ENCODE measurements around the gene INTS6. TPM values are rescaled to one million over a fixed set of nuclear protein-coding genes. Genes with fewer than 3 reads are reported as not detected.

The INTS6 gene
- total RNA-seq, 2 donors from 2014 or later: 66.1 to 92.3 TPM

DNA sequence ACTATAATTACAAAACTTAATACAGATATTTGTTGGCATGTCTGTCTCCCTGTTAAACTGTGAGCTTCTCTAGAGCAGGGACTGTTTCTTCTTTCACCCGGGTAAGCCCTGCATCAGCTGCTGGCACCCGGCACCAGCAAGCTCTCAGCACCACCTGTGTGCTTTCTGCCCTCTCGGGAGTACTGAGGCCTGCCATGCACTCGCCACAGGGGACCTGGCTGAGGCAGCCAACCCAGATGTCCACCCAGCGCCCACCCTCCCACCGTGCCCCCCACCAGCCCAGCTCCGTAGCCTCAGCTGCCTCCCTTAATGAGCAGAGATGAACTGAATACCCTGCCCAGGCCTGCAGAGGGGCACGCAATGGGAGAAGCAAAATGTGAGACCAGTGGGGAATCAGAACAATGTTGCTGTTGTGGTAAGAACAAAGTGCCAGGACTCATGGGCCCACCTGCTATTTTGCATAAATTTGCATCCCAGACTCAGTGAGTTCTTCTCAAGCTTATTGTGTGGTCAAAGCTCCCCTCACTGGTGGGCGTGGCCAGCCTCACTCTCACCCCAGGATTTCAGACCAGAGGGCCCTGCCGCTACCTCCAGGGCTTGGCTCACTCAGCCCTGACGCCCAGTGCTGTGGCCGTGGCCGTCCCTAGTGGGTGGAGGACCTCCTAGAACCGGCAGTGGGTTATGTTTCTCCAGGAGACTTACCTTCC lies 128.0 kb downstream of the INTS6 start:
- Mint-ChIP-seq H3K27ac (no peak overlapping the region), H3K36me3 (no peaks in the 10 kb centered on the region), H3K4me1 (ENCODE audit: low read depth in 2 of 2) (no peaks in the 10 kb centered on the region), H3K27me3 (no peaks in the 10 kb centered on the region), H3K4me3 (no peak overlapping the region), H3K9me3 (no peaks in the 10 kb centered on the region)
- no peak for ATAC-seq
- no peak for DNase-seq (ENCODE audit: low spot score)

- DNase-seq (ENCODE audit: low spot score) (no peak), ATAC-seq (no peak)
- no peak overlapping the region for H3K27ac Mint-ChIP-seq
- H3K4me1 Mint-ChIP-seq (ENCODE audit: low read depth in 2 of 2): no peaks in the 10 kb centered on the region
- no peaks in the 10 kb centered on the region for H3K27me3 Mint-ChIP-seq
- H3K9me3 Mint-ChIP-seq: no peaks in the 10 kb centered on the region
- H3K4me3 Mint-ChIP-seq: no peak overlapping the region
- H3K36me3 Mint-ChIP-seq: no peaks in the 10 kb centered on the region
Observed at GRCh38 chr13:51323824-51324511, 128.9 kb downstream of the INTS6 start.

DNA sequence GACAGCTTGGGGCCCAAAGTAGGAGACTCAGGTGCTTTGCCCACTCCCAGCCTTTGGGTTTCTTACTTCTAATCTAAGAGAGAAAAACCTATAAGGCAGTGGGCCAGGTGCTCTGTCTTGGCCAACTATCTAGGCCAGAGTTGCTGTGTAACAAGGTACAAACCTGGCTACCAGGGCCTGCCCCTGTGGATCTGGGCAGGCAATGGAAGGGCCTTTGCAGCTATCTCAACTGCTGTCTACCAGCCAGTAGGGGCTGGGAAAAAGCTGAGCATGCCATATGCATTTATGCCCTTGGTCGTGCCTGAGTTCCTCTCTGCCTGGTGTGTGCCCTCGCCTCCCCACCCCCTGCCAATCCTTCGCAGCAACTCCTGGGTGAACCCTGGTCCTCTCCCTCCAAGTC lies 130.0 kb downstream of the INTS6 start:
- no peak overlapping the region for H3K4me3 Mint-ChIP-seq
- H3K27me3 Mint-ChIP-seq: no peaks in the 10 kb centered on the region
- ATAC-seq (no peak), DNase-seq (ENCODE audit: low spot score) (no peak)
- H3K27ac Mint-ChIP-seq: no peak overlapping the region
- H3K36me3 Mint-ChIP-seq: no peaks in the 10 kb centered on the region
- no peaks in the 10 kb centered on the region for H3K4me1 Mint-ChIP-seq (ENCODE audit: low read depth in 2 of 2)
- no peaks in the 10 kb centered on the region for H3K9me3 Mint-ChIP-seq

- H3K4me1 Mint-ChIP-seq (ENCODE audit: low read depth in 2 of 2): no peaks in the 10 kb centered on the region
- no peaks in the 10 kb centered on the region for H3K36me3 Mint-ChIP-seq
- H3K9me3 Mint-ChIP-seq: no peaks in the 10 kb centered on the region
- DNase-seq (ENCODE audit: low spot score) (no peak), ATAC-seq (no peak)
- no peak overlapping the region for H3K27ac Mint-ChIP-seq
- H3K27me3 Mint-ChIP-seq: no peaks in the 10 kb centered on the region
- H3K4me3 Mint-ChIP-seq: no peak overlapping the region
Observed at GRCh38 chr13:51321836-51322235, 131.0 kb downstream of the INTS6 start.

DNA sequence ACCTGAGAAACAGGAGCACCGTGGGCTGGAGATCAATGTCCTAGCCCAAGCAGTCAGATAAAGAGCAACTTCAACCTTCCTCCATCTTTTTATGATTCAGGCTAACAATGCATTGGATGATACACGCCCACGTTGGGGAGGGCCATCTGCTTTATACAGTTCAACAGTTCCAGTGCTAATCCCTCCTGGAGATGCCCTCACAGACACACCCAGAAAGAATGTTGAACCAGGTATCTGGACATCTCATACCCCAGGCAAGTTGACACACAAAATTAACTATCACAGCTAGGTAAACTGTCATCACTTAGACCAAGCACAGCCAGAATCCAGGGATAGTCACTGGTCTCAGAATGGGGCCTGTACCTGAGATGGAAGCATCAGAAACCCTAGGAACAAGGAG lies 134.0 kb downstream of the INTS6 start:
- DNase-seq (ENCODE audit: low spot score): no peak
- Mint-ChIP-seq H3K36me3 (no peaks in the 10 kb centered on the region), H3K27me3 (peaks cover 0 to 5% of the 10 kb centered on the region in 2 donors), H3K4me1 (ENCODE audit: low read depth in 2 of 2) (peaks cover 0 to 3% of the 10 kb centered on the region in 2 donors), H3K9me3 (no peaks in the 10 kb centered on the region), H3K4me3 (no peak overlapping the region), H3K27ac (no peak overlapping the region)
- no peak for ATAC-seq

DNA sequence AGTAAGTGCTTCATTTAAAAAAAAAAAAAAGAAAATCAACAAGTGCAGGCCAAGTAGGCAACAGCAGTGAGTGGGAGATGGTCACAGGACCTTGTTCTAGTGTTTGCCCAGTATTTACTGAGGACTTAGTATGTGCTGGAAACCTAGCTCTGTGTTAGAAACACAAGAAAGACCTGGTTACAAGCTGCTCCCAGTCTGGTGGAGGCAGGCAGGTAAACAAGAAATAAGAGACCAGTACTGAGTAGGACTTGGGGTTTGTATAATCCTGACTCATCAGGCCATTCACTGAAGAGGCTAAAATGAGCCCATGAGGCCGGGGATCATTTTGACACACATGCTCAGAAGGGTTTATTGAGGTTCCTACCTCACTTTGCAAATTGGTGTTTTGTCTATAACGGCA lies 134.8 kb downstream of the INTS6 start:
- Mint-ChIP-seq H3K4me1 (ENCODE audit: low read depth in 2 of 2) (peaks cover 0 to 3% of the 10 kb centered on the region in 2 donors), H3K36me3 (no peaks in the 10 kb centered on the region), H3K9me3 (no peaks in the 10 kb centered on the region), H3K4me3 (no peak overlapping the region), H3K27ac (no peak overlapping the region), H3K27me3 (peaks cover 0 to 5% of the 10 kb centered on the region in 2 donors)
- DNase-seq (ENCODE audit: low spot score): no peak
- ATAC-seq: no peak

- Mint-ChIP-seq H3K4me1 (ENCODE audit: low read depth in 2 of 2) (peaks cover 0 to 3% of the 10 kb centered on the region in 2 donors), H3K9me3 (no peaks in the 10 kb centered on the region), H3K27ac (no peak overlapping the region), H3K4me3 (no peak overlapping the region), H3K27me3 (peaks cover 0 to 6% of the 10 kb centered on the region in 2 donors), H3K36me3 (no peaks in the 10 kb centered on the region)
- ATAC-seq (no peak), DNase-seq (ENCODE audit: low spot score) (no peak)
Observed at GRCh38 chr13:51317262-51317661, 135.6 kb downstream of the INTS6 start.

DNA sequence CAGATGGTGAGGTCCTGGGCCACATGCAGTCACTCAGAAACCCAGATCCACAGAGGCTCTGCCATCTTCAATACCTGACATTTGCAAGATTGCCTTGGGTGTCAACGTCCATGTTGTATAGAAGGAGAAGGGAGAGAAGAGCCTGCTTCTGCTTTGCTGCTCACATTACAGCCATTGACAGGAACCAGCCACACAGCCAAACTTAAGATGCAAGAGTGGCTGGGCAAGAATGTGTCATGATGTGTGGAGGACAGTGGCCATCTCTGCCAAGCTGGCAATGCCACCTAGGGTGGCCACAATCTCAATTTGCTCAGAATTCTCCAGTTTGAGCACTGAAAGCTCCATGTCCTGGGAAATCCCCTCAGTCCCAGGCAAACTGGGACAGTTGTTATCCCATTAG lies 139.2 kb downstream of the INTS6 start:
- Mint-ChIP-seq H3K36me3 (no peaks in the 10 kb centered on the region), H3K4me1 (ENCODE audit: low read depth in 2 of 2) (peaks cover 0 to 3% of the 10 kb centered on the region in 2 donors), H3K4me3 (no peak overlapping the region), H3K9me3 (no peaks in the 10 kb centered on the region), H3K27me3 (peaks cover 0 to 16% of the 10 kb centered on the region in 2 donors), H3K27ac (no peak overlapping the region)
- ATAC-seq (no peak), DNase-seq (ENCODE audit: low spot score) (no peak)

GRCh38 chr13:51311957-51312520 lies 140.8 kb downstream of the INTS6 start:
- no peaks in the 10 kb centered on the region for H3K9me3 Mint-ChIP-seq
- H3K4me3 Mint-ChIP-seq: no peak overlapping the region
- no peak for ATAC-seq
- DNase-seq (ENCODE audit: low spot score): no peak
- no peak overlapping the region for H3K27ac Mint-ChIP-seq
- H3K4me1 Mint-ChIP-seq (ENCODE audit: low read depth in 2 of 2): peaks cover 0 to 3% of the 10 kb centered on the region in 2 donors
- H3K27me3 Mint-ChIP-seq: peaks cover 11 to 18% of the 10 kb centered on the region in 2 donors
- H3K36me3 Mint-ChIP-seq: no peaks in the 10 kb centered on the region

Other genes with a start within 250 kb of the INTS6 start
- gene FAM124A, start 230.6 kb downstream of the INTS6 start, total RNA-seq: not detected
- not detected for gene SERPINE3, start 113.3 kb downstream of the INTS6 start, total RNA-seq
- gene WDFY2, start 131.4 kb upstream of the INTS6 start, total RNA-seq: 10 to 100 TPM in 1 of 2 donors, 1 to 10 TPM in 1; 9.3 to 12.1 TPM